Neural progenitor cell (in vitro differentiated cells): Measurements from ENCODE around the gene RHOBTB3. TPM values are rescaled to one million over a fixed set of nuclear protein-coding genes. Genes with fewer than 3 reads are reported as not detected.
"Not testable (repeated sequence)": the region's sequence is repeated elsewhere in the genome, so short reads cannot be mapped to it uniquely, and the experiment has no call there.

Experiments used
- DNase-seq: peaks from one replicate; pipeline ENCODE4 v3.0.0-alpha.2; 2016; ENCODE audit warnings: low spot score
- H2AFZ ChIP-seq: fragments of 200-600 bp; sonication (generic); replicated peaks from 2 replicates; pipeline ENCODE4 v1.6.1; 2016; ENCODE audit warnings: antibody characterized with exemption
- H3F3A ChIP-seq: fragments of 200-600 bp; sonication (generic); 2 replicates; pipeline ENCODE4 v1.6.1; 2016; ENCODE audit warnings: antibody characterized with exemption, low read depth
- H3K27ac ChIP-seq: fragments of 200-600 bp; sonication (generic); 2 replicates; pipeline ENCODE4 v1.5.1; 2016; ENCODE audit warnings: mild to moderate bottlenecking
- H3K27me3 ChIP-seq: fragments of 200-600 bp; sonication (generic); 2 replicates; pipeline ENCODE4 v1.6.1; 2016; ENCODE audit warnings: mild to moderate bottlenecking, moderate library complexity
- H3K36me3 ChIP-seq: fragments of 200-600 bp; sonication (generic); 2 replicates; pipeline ENCODE4 v1.5.1; 2016
- H3K4me1 ChIP-seq: fragments of 200-600 bp; sonication (generic); 2 replicates; pipeline ENCODE4 v1.6.1; 2016; ENCODE audit warnings: mixed run types
- H3K4me2 ChIP-seq: fragments of 200-600 bp; sonication (generic); 2 replicates; pipeline ENCODE4 v1.6.1; 2016
- H3K4me3 ChIP-seq: fragments of 200-600 bp; sonication (generic); 2 replicates; pipeline ENCODE4 v1.5.1; 2016
- H3K79me2 ChIP-seq: fragments of 200-600 bp; sonication (generic); 2 replicates; pipeline ENCODE4 v1.6.1; 2016; ENCODE audit warnings: low read depth
- H3K9ac ChIP-seq: fragments of 200-600 bp; sonication (generic); 2 replicates; pipeline ENCODE4 v1.6.1; 2016
- H3K9me3 ChIP-seq: fragments of 200-600 bp; sonication (generic); 2 replicates; pipeline ENCODE4 v1.5.1; 2016; ENCODE audit warnings: low read depth
- H4K20me1 ChIP-seq: fragments of 200-600 bp; sonication (generic); 2 replicates; pipeline ENCODE4 v1.6.1; 2016; ENCODE audit warnings: low read depth
- H3K27ac Mint-ChIP-seq: 3 replicates; pipeline ENCODE4 v1.8.0; 2021; ENCODE audit warnings: mixed read lengths
- H3K27me3 Mint-ChIP-seq: 2 replicates; pipeline ENCODE4 v1.8.0; 2022; ENCODE audit warnings: low read depth, mild to moderate bottlenecking, inconsistent platforms, moderate library complexity, mixed read lengths; ENCODE audit not compliant: insufficient read depth
- H3K36me3 Mint-ChIP-seq: 3 replicates; pipeline ENCODE4 v1.8.0; 2021; ENCODE audit warnings: mixed read lengths
- H3K4me1 Mint-ChIP-seq: 3 replicates; pipeline ENCODE4 v1.8.0; 2021; ENCODE audit warnings: mixed read lengths
- H3K4me3 Mint-ChIP-seq: 3 replicates; pipeline ENCODE4 v1.8.0; 2021; ENCODE audit warnings: mild to moderate bottlenecking, moderate library complexity, mixed read lengths
- H3K9me3 Mint-ChIP-seq: 3 replicates; pipeline ENCODE4 v1.8.0; 2020; ENCODE audit warnings: mixed read lengths
- CTCF ChIP-seq: fragments of 200-600 bp; sonication (generic); IDR thresholded peaks from 2 replicates; pipeline ENCODE4 v1.5.1; 2017; ENCODE audit warnings: antibody characterized with exemption, mild to moderate bottlenecking
- EZH2 ChIP-seq: fragments of 200-600 bp; sonication (generic); IDR thresholded peaks from 2 replicates; pipeline ENCODE4 v1.6.1; 2017; ENCODE audit warnings: antibody characterized with exemption, mild to moderate bottlenecking, moderate library complexity
- EZH2phosphoT487 ChIP-seq: fragments of 200-600 bp; sonication (generic); IDR thresholded peaks from 2 replicates; pipeline ENCODE4 v1.6.1; 2017; ENCODE audit warnings: antibody characterized with exemption
- total RNA-seq: library from RNA; depleted of rRNA; stranded (reverse); fragments of >200 nt; gene quantifications from 2 replicates; pipeline ENCODE4 v1.2.3, GENCODE V29; 2015; ENCODE audit warnings: low replicate concordance

RHOBTB3 gene
- total RNA-seq, 1 donor from 2014 or later, result 3.6 TPM

GRCh38 chr5:95709967-95710650 lies 21.0 kb upstream of the RHOBTB3 start:
- peak; percentile 56 for DNase-seq
- Histone ChIP-seq H3F3A (no peaks in the 10 kb centered on the region), H3K4me3 (peak overlapping the region; percentile 38), H3K27me3 (no peaks in the 10 kb centered on the region), H3K4me1 (peaks cover 13% of the 10 kb centered on the region), H2AFZ (peak overlapping the region; percentile 63), H3K36me3 (no peaks in the 10 kb centered on the region), H3K79me2 (no peaks in the 10 kb centered on the region), H3K9ac (no peak overlapping the region), H3K4me2 (peak overlapping the region; percentile 63), H3K27ac (no peak overlapping the region), H3K9me3 (no peaks in the 10 kb centered on the region), H4K20me1 (no peaks in the 10 kb centered on the region)
- H3K9me3 Mint-ChIP-seq, result peaks cover 3% of the 10 kb centered on the region
- H3K36me3 Mint-ChIP-seq, result peaks cover 2% of the 10 kb centered on the region
- H3K4me1 Mint-ChIP-seq, result peaks cover 13% of the 10 kb centered on the region
- peak overlapping the region; percentile 15 for H3K4me3 Mint-ChIP-seq
- no peak overlapping the region for H3K27ac Mint-ChIP-seq
- peaks cover 5% of the 10 kb centered on the region for H3K27me3 Mint-ChIP-seq
- TF ChIP-seq EZH2, result no peak
- no peak for TF ChIP-seq EZH2phosphoT487

- peak; percentile 18 for DNase-seq
These were observed 20.3 kb upstream of the RHOBTB3 start for GRCh38 chr5:95710651-95711500.

GRCh38 chr5:95711501-95712346 lies 19.4 kb upstream of the RHOBTB3 start:
- TF ChIP-seq EZH2phosphoT487, result no peak
- TF ChIP-seq CTCF, result no peak
- TF ChIP-seq EZH2, result no peak
- H3K27me3 Mint-ChIP-seq, result peaks cover 5% of the 10 kb centered on the region
- DNase-seq, result peak; percentile 33
- Histone ChIP-seq H4K20me1 (no peaks in the 10 kb centered on the region), H3F3A (no peaks in the 10 kb centered on the region), H3K36me3 (no peaks in the 10 kb centered on the region), H3K27me3 (no peaks in the 10 kb centered on the region), H2AFZ (peak overlapping the region; percentile 91), H3K4me1 (peaks cover 13% of the 10 kb centered on the region), H3K4me3 (peak overlapping the region; percentile 38), H3K9me3 (no peaks in the 10 kb centered on the region), H3K79me2 (no peaks in the 10 kb centered on the region), H3K9ac (no peak overlapping the region), H3K27ac (no peak overlapping the region), H3K4me2 (peak overlapping the region; percentile 63)
- peaks cover 2% of the 10 kb centered on the region for H3K36me3 Mint-ChIP-seq
- H3K4me1 Mint-ChIP-seq, result peaks cover 13% of the 10 kb centered on the region
- H3K4me3 Mint-ChIP-seq, result peak overlapping the region; percentile 24
- H3K9me3 Mint-ChIP-seq, result peaks cover 3% of the 10 kb centered on the region
- H3K27ac Mint-ChIP-seq, result no peak overlapping the region

More at GRCh38 chr5:95710651-95711500, 20.3 kb upstream of the RHOBTB3 start:
- H3K27ac Mint-ChIP-seq, H3K27me3 ChIP-seq, H3K9me3 ChIP-seq, H3F3A ChIP-seq, H3K9ac ChIP-seq, H3K27me3 Mint-ChIP-seq, H3K36me3 Mint-ChIP-seq, H3K4me3 Mint-ChIP-seq, H3K27ac ChIP-seq, H3K36me3 ChIP-seq, H4K20me1 ChIP-seq, H3K79me2 ChIP-seq, H3K9me3 Mint-ChIP-seq: not testable (repeated sequence)
- Histone ChIP-seq H3K4me1 (peaks cover 13% of the 10 kb centered on the region), H3K4me2 (peak overlapping the region; percentile 63), H3K4me3 (peak overlapping the region; percentile 38), H2AFZ (peak overlapping the region; percentile 91)
- H3K4me1 Mint-ChIP-seq, result peaks cover 13% of the 10 kb centered on the region

- no peak for DNase-seq
- Histone ChIP-seq H3K9me3 (no peaks in the 10 kb centered on the region), H3K4me1 (peaks cover 7% of the 10 kb centered on the region), H3F3A (no peaks in the 10 kb centered on the region), H3K4me2 (no peak overlapping the region), H3K27ac (no peak overlapping the region), H4K20me1 (no peaks in the 10 kb centered on the region), H3K27me3 (no peaks in the 10 kb centered on the region), H3K9ac (no peak overlapping the region), H3K4me3 (no peak overlapping the region), H3K36me3 (no peaks in the 10 kb centered on the region), H2AFZ (no peak overlapping the region), H3K79me2 (no peaks in the 10 kb centered on the region)
- Mint-ChIP-seq H3K36me3 (peaks cover 2% of the 10 kb centered on the region), H3K27ac (no peak overlapping the region), H3K4me1 (peaks cover 13% of the 10 kb centered on the region), H3K27me3 (peaks cover 5% of the 10 kb centered on the region), H3K9me3 (peaks cover 3% of the 10 kb centered on the region), H3K4me3 (no peak overlapping the region)
- TF ChIP-seq EZH2phosphoT487, result no peak
- no peak for TF ChIP-seq EZH2
- no peak for TF ChIP-seq CTCF
These were observed 18.7 kb upstream of the RHOBTB3 start for GRCh38 chr5:95712347-95712958.

GRCh38 chr5:95713246-95713645 lies 17.9 kb upstream of the RHOBTB3 start:
- H3K4me3 ChIP-seq, H3K79me2 ChIP-seq, H3K9me3 ChIP-seq, H3K36me3 Mint-ChIP-seq, H3K27ac ChIP-seq, H3K27me3 Mint-ChIP-seq, H3K4me2 ChIP-seq, H3K9ac ChIP-seq, H3K9me3 Mint-ChIP-seq, H3K27me3 ChIP-seq, H3K4me3 Mint-ChIP-seq, H3K4me1 ChIP-seq, DNase-seq, H3K27ac Mint-ChIP-seq, H4K20me1 ChIP-seq, H2AFZ ChIP-seq, H3K36me3 ChIP-seq, H3F3A ChIP-seq: not testable (repeated sequence)
- H3K4me1 Mint-ChIP-seq, result peaks cover 13% of the 10 kb centered on the region
